Adrenal gland (tissue), 12 donors: ENCODE results near the gene B3GALT6. TPM values are rescaled to one million over a fixed set of nuclear protein-coding genes. Genes with fewer than 3 reads are reported as not detected.

Source experiments
- DNase-seq, 7 donors: peaks; one replicate each; pipeline ENCODE4 v3.0.0-alpha.2; 2019 to 2020
- H3K27ac ChIP-seq, 5 donors: fragments of 200-600 bp; sonication (generic) in 4 of 5; 1 replicate in 3 of 5; 2 replicates in 2 of 5; pipeline versions ENCODE4 v1.5.1 to v1.8.0; 2016 to 2020; ENCODE audit warnings: mild to moderate bottlenecking in 1 of 5
- H3K27me3 ChIP-seq: fragments of 200-600 bp; 2 replicates; pipeline ENCODE4 v1.8.0; 2021
- H3K36me3 ChIP-seq, 2 donors: fragments of 200-600 bp; replicated peaks in 1 of 2; 1 replicate in 1 of 2; 2 replicates in 1 of 2; pipeline versions ENCODE4 v1.5.1 to v1.8.0; 2018 to 2022
- H3K4me1 ChIP-seq, 2 donors: fragments of 200-600 bp; replicated peaks in 1 of 2; 1 replicate in 1 of 2; 2 replicates in 1 of 2; pipeline versions ENCODE4 v1.5.1 to v1.8.0; 2018 to 2021
- H3K4me3 ChIP-seq, 4 donors: fragments of 200-600 bp; sonication (generic) in 3 of 4; one replicate each; pipeline ENCODE4 v1.5.1; 2016 to 2018
- H3K9me3 ChIP-seq, 3 donors: fragments of 200-600 bp; sonication (generic) in 1 of 3; replicated peaks in 1 of 3; 1 replicate in 2 of 3; 2 replicates in 1 of 3; pipeline versions ENCODE4 v1.5.1 to v1.8.0; 2016 to 2021
- POLR2A ChIP-seq, 2 donors: fragments of 450-650 bp; IDR thresholded peaks; one replicate each; pipeline ENCODE4 v1.6.1; 2017; ENCODE audit warnings: antibody characterized with exemption in 2 of 2, mild to moderate bottlenecking in 2 of 2, moderate library complexity in 1 of 2
- WGBS, 4 donors: extraction: QIAGEN DNeasy Blood & Tissue Kit in 2 of 4; methylation state at CpG; one replicate each; pipeline versions ENCODE4 v1.1.5 to v1.1.7; 2013 to 2017; 5-methylcytosine and 5-hydroxymethylcytosine counted together
- intact Hi-C, 2 donors: fragments of 100-400 bp; cut with DNase I; formaldehyde crosslinking; loops; one replicate each; pipeline versions ENCODE4 v1.14.1 to v1.15.0; 2022 to 2023
- polyA plus RNA-seq, 3 donors: library from polyadenylated mRNA; stranded (reverse); fragments of 200-250 nt in 2 of 3; fragments of 350-450 nt in 1 of 3; fragmentation: Illumina TruSeq in 1 of 3; extraction: RNeasy Lipid Tissue Mini Kit (QIAGEN cat#74804) in 1 of 3; gene quantifications; one replicate each; pipeline ENCODE4 v1.2.3, GENCODE V29; 2013 to 2014
- total RNA-seq, 9 donors: library from RNA; depleted of rRNA in 4 of 9; stranded (reverse); fragments of >200 nt in 4 of 9; fragments of 120-200 nt in 1 of 9; fragmentation: NEBNext Ultra II Directional in 1 of 9; extraction: Animal tissue kit (Norgen Biotek cat#: 25700) in 1 of 9; gene quantifications; one replicate each; pipeline versions ENCODE4 v1.1.0 to v1.2.4, GENCODE V29; 2013 to 2023
- TF ChIP-seq, protein P1 (sequence below), 6 experiments: fragments of 450-650 bp in 4 of 6; fragments of 200-600 bp in 2 of 6; sonication (generic) in 1 of 6; IDR thresholded peaks; 1 replicate in 5 of 6; 2 replicates in 1 of 6; pipeline versions ENCODE4 v1.5.1 to v1.8.0; 2016 to 2021; ENCODE audit warnings: antibody characterized with exemption in 6 of 6, mild to moderate bottlenecking in 2 of 6, moderate library complexity in 1 of 6
- donor health status: healthy with polysubstance abuse.
- donor health status: Bipolar disorder and iron deficiency.
- donor health status: DM: yes; HTN: yes; CAD: no.
- donor health status: DM: no; HTN: no; CAD: no.
- donor health status: DM: no; HTN: no; CAD: no.
- donor health status: DM: yes; HTN: yes; CAD: no.

Gene B3GALT6
- total and polyA plus RNA-seq, 12 donors, result 7.2 to 39.4 (median 16.7) TPM

DNA sequence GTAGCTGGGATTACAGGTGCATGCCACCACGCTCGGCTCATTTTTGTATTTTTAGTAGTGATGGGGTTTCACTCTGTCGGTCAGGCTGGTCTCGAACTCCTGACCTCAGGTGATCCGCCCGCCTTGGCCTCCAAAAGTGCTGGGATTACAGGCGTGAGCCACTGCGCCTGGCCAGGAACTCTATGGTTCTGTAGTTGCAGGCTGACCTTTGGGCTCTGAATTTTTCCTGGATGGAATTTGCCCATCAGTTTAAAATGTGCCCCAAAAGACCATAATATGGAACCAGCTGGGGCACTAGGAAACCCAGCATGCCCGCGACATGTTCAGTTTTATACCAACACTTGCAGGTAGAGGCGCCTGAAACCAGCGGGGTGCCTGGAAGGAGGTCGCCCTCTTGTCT is 46.6 kb downstream of the B3GALT6 start:
- WGBS, 4 donors, result 91 to 98% (median 96%) methylated on average over 13 of the region's 13 CpGs
- no peak for DNase-seq
- Histone ChIP-seq H3K4me3 (no peak overlapping the region), H3K9me3 (no peaks in the 10 kb centered on the region), H3K27me3 (no peaks in the 10 kb centered on the region), H3K4me1 (peaks cover 9 to 25% of the 10 kb centered on the region in 2 donors), H3K27ac (no peak overlapping the region), H3K36me3 (no peaks in the 10 kb centered on the region)
- intact Hi-C loops, result no loop called here
- TF ChIP-seq, protein P1, sequence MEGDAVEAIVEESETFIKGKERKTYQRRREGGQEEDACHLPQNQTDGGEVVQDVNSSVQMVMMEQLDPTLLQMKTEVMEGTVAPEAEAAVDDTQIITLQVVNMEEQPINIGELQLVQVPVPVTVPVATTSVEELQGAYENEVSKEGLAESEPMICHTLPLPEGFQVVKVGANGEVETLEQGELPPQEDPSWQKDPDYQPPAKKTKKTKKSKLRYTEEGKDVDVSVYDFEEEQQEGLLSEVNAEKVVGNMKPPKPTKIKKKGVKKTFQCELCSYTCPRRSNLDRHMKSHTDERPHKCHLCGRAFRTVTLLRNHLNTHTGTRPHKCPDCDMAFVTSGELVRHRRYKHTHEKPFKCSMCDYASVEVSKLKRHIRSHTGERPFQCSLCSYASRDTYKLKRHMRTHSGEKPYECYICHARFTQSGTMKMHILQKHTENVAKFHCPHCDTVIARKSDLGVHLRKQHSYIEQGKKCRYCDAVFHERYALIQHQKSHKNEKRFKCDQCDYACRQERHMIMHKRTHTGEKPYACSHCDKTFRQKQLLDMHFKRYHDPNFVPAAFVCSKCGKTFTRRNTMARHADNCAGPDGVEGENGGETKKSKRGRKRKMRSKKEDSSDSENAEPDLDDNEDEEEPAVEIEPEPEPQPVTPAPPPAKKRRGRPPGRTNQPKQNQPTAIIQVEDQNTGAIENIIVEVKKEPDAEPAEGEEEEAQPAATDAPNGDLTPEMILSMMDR (IDR thresholded peaks at IDR 0.05), result no peak
- no peak for TF ChIP-seq POLR2A (IDR thresholded peaks at IDR 0.05)

DNA sequence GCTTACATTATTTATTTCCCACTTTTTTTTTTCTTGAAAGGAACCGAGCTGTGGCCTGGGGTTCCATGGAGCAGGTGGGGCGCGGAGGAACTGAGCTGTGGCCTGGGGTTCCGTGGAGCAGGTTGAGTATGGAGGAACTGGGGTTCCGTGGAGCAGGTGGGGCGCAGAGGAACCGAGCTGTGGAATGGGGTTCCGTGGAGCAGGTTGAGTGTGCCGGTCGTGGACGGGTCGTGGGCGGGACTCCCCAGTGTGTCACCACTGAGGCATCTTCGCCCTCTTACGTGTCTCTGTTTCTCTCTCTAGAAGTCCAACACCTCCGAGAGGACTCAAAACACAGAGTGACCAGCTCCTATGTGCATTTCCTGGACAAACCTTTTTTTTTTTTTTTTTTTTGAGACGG is 47.0 kb downstream of the B3GALT6 start:
- no peak overlapping the region for H3K27ac ChIP-seq
- no peak overlapping the region for H3K4me3 ChIP-seq
- DNase-seq, result no peak
- intact Hi-C loops, result no loop called here
- 92 to 96% (median 93%) methylated on average over 17 of the region's 17 CpGs for WGBS, 4 donors
- H3K4me1 ChIP-seq, result peaks cover 9 to 25% of the 10 kb centered on the region in 2 donors
- H3K36me3 ChIP-seq, result no peaks in the 10 kb centered on the region
- no peaks in the 10 kb centered on the region for H3K9me3 ChIP-seq
- no peak for TF ChIP-seq POLR2A (IDR thresholded peaks at IDR 0.05)
- TF ChIP-seq, protein P1 (IDR thresholded peaks at IDR 0.05), result no peak
- H3K27me3 ChIP-seq, result no peaks in the 10 kb centered on the region

DNA sequence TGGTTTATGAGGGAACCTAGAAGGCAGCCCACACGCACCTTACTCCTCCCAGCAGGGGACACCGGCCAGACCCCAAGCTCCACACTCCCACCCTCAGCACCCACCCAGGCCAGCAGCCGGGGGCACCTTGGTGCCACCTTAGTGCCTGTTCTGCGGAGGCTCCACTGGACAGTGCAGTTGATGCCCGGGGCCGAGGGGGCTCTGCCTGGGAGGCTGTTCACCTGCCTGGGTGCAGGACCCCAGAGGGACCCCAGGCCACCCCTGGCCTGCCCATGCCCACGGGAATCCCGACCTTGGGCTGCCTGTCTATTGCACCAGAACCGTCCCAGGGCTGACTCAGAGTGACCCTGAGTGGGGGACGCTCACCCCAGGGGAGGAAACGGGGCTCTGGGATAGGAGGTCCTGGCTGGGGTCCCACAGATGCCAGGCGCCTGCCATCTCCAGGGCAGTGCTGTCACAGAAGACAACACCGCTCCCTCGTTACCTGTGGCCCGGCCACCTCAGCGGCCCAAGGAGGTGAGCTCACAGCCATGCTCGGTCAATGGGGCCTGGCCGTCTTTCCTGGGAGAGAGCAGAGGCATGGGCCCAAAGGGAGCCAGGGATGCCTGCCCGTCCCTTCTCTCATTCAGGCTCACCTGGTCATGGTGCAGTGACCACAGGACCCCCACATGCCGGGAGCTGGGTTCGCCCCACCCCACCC is 48.9 kb downstream of the B3GALT6 start:
- TF ChIP-seq POLR2A (IDR thresholded peaks at IDR 0.05), result no peak
- TF ChIP-seq, protein P1 (IDR thresholded peaks at IDR 0.05), result no peak
- intact Hi-C loops, result no loop called here
- no peak overlapping the region for H3K4me3 ChIP-seq
- no peak for DNase-seq
- peaks cover 4 to 16% of the 10 kb centered on the region in 2 donors for H3K4me1 ChIP-seq
- no peaks in the 10 kb centered on the region for H3K36me3 ChIP-seq
- H3K27me3 ChIP-seq, result peaks cover 12% of the 10 kb centered on the region
- peak overlapping the region in 2 of 5 donors; percentile 82 to 88 for H3K27ac ChIP-seq
- WGBS, 4 donors, result 48 to 72% (median 70%) methylated on average over 6 to 21 of the region's 21 CpGs
- H3K9me3 ChIP-seq, result no peaks in the 10 kb centered on the region

DNA sequence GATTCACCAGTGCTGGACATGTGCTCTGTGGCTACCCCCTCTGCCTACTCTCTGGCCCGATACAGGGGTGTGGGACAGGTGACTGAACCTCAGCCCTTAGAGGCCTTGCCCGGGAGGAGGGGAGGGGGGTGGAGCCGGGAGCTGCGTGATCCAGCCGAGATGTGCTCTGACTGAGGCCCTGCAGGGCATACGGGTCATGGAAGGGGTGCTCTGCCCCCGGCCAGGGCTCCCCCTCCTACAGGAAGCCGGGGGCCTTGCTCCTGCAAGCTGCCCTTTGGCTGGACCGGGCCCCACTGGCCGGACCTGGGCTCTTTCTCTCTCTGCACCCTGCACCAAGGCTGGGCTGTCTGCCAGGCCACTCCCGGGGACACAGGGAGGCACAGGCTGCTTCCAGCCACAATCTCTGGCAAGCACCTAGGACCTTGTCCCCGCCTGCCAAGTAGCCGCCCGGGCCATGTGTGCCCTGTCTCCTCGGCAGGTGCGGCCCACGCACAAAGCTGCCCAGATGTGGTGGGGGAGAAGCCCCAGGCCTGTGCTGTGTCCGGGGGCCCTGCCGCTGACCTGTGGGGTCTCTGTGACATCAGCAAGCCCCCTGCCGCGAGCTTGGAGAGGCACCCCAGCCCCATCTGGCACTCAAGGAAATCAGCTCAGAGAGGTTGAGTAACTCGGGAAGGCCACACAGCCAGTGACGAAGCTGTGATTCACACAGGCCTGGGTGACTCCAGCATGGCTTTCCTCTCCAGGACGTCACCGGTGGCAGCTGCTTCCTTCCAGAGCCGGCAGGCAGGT is 49.7 kb downstream of the B3GALT6 start:
- 26 to 34% (median 29%) methylated on average over 10 to 26 of the region's 26 CpGs for WGBS, 4 donors
- H3K4me3 ChIP-seq, result no peak overlapping the region
- intact Hi-C loops, result no loop called here
- no peaks in the 10 kb centered on the region for H3K36me3 ChIP-seq
- H3K4me1 ChIP-seq, result peaks cover 4 to 16% of the 10 kb centered on the region in 2 donors
- TF ChIP-seq, protein P1 (IDR thresholded peaks at IDR 0.05), result no peak
- no peak for TF ChIP-seq POLR2A (IDR thresholded peaks at IDR 0.05)
- peak overlapping the region in 4 of 5 donors; percentile 38 to 88 (median 74) for H3K27ac ChIP-seq
- H3K27me3 ChIP-seq, result peaks cover 18% of the 10 kb centered on the region
- peak; percentile 81 to 93 (median 91) for DNase-seq
- H3K9me3 ChIP-seq, result no peaks in the 10 kb centered on the region
